ENCODE data around the gene TPRN.

TPRN gene

DNA sequence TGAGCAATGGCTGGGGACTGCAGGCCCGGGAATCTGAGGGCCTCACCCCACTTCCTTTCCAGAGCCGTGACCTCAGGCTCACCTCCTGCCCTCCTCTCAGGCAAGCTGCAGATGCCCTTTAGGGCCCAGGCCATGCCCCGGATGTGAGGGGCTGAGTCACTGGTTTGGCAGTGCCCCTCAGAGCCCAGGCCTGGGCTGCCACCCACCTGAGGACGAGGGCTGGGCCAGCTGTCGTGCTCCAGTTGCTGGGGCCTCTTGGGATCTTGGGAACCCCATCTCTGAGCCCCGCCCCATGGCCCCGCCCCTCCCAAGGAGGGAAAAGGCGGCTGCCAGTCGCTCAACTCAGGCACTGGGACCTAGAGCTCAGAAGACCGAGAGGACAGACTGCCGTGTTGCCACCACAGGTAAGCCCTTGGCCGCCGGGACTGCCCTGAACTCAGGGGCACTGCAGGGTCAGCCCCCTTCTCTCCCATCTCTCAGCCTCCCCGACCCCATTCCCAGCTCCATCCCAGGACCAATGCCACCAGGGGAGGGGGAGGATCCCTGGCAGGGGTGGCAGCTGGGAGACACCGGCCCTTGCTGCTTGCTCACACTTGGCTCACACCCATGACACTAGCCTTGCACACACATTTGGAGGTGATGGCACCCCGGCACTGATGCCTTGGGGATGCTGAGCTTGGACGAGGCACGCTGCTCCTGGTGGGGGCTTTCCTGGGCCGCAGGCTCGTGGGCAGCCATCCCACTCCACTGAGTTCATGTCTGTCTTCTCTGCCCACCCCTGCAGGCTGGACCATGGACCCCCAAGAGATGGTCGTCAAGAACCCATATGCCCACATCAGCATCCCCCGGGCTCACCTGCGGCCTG, 24.5 kb upstream of the TPRN start, which contains the start of gene CYSRT1:
TSS of gene CYSRT1 (plus strand) at position 345 of the 865 bp plus-strand sequence. CDS start at position 793, 448 bp downstream.
- no peak for DNase-seq (ENCODE audit: low read depth)

DNA sequence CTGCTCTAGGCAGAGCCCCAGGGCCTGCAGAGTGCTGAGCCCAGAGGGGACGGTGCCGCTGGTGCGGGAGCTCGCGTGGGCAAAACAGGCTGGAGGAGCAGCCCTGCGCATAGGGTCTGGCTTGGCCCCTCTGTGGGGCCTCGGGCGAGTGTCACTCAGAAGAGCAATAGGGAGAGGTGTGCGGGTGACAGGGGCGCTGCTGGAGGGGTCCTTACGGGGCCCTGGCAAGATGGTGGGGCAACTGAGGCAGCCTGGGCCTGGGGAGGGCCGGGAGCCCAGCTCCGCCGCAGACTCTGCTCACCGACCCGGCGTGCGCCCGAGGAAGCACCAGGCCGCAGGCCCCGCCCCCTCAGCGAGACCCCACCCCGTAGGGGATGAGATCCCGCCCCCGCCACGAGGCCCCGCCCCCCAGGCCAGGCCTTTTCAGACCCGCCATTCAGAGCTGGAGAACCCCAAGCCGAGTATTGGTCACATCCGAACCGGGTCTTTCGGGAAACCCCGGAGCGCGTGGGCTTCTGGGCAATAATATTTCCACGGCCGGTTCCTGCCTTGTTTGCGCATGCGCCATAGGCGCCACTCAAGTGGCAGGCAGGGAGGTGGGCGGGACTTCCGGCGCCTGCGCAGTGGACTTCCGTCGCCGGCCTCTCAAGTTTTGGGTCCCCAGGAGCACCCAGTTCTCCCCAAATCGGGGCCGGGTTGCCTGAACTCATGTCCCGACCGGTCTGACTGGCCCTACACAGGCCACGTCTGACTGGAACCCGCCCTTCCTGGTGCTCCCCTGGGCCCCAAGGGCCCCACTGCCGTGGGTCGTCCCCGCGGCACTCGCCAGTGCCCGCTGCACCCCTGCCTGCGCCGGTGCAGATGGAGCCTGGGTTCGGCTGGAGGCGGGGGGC, 22.8 kb upstream of the TPRN start:
- peak; percentile 87 for DNase-seq (ENCODE audit: low read depth)

DNA sequence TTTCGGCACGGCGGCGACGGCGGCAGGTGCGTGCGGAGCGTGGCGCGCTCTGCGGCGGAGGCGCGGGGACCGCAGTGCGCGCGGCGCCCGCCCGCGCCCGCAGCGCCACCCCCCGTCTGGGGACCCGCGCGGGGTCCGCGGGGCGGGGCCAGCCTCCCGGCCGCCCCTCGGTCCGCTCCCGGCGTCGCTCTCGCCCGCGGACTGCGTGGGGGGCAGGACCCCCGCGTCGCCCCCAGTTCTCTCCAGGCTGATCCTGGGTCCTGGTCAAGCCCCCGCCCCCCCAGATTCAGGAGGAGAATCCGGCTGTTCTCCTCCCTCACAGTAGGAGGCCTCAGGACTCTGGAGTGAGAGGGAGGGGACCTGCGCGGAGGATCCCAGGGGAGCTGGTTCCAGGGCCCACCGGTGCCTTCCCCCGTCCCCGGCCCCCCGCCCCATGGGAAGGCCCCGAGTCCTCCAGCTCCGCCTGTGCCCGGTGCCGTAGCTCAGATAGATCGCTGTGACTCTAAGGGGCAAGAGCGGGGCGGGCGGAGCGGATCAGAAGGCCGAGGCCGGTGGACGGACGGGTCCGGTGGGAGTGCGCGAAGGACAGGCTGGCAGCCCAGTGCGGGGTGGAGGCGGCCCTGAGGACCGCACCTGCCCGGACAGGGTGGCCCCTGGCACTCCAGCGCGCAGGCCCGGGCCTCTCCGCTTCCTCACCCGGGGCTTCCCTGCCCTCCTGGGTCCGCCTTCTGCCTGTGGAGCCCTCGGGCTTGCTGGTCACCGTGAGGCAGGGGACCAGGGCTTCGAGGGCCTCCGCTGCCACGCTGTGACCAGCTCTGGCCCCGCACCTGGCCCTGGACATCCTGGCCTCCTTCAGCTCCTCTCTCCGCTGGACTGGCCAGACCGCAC, 21.9 kb upstream of the TPRN start, which contains the start of gene RNF208:
TSS of gene RNF208 (minus strand) at position 51 of the 888 bp plus-strand sequence. CDS start 1,028 bp downstream, outside the sequence.
- no peak for DNase-seq (ENCODE audit: low read depth)

DNA sequence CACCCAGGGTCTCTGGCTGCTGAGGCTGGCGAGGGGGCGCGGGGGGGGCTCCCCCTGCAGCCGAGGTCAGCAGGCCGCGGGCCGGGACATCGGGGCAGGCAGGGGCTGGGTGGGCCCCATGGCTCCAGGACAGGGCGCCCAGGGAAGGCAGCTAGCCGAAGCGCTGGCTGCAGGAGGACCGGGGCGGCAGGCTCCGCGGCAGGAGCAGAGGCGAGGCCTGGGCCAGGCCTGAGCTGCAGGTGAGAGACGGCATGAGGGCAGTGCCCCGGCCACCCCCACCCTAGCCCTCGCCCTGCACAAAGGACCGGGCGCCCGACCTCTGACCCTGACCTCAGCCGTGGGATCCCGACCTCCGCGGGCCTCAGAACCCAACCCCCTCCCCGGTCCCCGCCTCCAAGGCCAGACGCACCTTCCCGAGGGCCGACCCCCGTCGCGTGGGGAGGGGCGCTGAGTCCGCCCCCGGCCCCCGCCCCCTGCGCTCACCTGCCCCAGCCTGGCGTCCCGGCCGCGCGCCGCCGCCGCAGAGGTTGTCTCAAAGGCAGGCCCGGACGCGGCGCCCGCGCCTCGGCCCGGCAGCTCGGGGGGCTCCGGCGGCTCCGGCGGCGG, 21.1 kb upstream of the TPRN start:
- no peak for DNase-seq (ENCODE audit: low read depth)

DNA sequence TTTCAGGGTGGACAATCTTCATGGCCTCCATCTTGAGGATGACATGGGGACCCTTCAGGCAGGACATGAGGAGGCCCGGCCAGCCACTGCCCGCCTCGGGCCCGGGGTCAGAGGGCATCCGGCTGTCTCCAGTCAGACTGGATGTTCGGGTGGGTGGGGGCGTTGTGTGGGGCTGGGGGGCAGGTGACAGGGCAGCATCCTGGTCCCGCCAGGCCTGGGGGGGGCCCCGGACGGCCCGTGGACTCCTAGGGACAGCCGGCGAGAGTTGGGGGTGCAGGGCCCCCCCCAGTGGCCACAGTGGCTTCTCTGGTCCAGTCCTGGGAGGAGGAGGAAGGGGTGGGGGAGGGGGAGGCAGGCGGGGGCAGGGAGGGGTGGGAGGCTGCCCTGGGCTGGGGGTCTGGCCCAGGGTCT, 20.6 kb upstream of the TPRN start:
- no peak for DNase-seq (ENCODE audit: low read depth)

DNA sequence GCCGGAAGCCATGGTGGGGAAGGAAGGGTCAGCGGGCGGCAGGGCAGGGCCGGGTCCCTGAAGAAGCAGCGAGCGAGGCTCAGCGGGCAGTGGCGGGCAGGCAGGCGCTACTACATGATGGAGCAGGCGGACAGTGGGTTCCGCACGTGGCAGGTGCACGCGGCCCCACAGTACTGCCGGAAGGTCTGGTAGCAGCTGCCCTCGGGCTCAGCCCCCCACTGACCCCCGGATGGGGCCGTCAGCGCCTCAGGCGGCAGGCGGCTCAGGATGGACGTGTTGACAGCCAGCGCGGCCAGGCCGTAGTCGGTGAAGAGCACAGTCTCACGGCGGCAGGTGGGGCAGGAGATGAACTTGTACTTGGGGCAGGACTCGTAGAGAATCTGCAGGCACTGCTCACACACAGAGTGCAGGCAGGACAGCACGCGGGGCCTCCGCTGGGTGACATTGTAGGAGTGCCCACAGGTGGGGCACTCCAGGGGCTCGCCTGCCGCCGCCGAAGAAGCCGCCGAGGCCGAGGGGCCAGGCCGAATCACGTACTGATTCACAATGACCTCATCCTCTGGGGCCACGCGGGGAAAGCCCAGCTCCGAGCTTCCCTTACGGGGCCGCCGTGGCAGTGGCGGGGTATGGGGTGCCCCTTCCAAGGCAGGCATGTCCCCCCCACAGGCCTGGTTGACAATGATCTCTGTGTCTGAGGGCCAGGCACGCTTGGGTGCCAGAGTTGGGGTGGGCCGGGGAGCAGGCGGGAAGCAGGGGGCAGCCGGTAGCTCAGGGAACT, 20.0 kb upstream of the TPRN start:
- no peak for DNase-seq (ENCODE audit: low read depth)

DNA sequence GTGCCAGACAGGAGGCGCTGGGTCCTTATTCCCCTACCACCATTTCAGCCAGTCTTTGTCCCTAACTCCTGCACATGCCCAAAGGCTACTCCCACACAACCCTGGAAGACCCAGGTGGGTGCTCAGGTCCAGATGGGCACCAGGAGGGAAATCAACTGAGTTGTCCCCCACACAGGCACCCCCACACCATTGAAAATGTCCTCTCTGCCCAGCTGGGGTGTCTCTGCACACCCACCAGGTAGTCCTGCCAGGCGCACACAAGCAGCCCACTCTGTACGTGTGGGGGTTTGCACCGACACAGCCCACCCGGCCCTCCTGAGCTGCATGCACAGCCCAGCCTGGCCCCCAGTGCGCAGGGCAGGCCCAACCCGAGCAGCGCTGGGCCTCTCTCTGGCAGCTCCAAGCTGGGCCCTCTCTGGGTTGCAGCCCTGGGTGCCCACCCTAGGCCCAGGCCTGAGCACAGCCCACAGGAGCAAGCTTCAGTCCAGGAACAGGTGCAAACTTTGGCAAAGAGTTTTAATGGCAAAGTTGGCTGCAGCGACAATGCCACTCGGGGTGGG, 19.3 kb upstream of the TPRN start:
- DNase-seq (ENCODE audit: low read depth): no peak

DNA sequence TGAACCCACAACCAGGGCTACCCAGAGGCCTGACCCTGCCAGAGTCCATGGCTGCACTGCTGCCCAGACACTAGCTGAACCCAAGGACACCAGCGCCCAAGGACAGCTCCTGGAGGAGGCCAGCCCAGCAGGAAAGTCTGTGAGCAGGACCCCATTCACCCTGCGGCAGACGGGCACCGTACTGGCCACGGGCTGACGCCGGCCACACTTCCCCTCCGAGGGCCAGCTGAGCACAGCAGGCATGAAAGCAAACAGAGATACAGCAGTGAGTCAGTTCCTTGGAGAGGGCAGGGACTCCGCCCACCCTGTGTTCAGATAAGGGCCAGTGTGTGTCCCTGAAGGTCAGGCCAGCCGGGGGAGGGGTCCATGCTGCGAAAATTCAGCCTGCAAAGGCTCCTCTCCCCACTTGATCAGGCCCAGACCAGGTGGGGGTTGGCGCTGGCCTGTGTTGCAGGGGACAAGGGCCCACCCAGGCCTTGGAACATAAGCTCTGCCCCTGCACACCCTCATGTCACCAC, 18.3 kb upstream of the TPRN start:
- DNase-seq (ENCODE audit: low read depth): no peak

DNA sequence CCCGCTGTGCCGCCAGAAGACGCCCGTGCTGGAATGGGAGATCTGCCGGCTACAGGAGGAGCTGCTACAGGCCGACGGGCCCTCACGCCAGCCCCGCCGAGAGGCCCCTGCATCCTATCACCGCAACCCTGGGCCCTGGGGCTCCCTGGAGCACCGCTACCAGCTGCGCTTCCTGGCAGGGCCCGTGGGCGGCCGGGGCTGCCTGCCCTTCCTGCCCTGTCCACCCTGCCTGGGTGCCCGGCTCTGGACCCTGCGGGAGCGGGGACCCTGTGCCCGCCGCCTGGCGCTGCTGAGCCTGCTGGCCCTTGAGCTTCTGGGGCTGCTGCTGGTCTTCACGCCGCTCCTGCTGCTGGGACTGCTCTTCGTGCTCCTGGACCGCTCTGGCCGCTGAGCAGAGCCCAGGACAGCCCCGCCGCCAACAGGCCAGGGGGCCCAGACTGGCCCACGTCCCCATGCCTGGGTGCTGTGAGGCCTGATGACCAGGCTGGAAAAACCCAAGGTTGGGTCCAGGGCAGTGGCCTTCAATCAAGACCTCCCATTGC, 17.7 kb upstream of the TPRN start:
- no peak for DNase-seq (ENCODE audit: low read depth)

DNA sequence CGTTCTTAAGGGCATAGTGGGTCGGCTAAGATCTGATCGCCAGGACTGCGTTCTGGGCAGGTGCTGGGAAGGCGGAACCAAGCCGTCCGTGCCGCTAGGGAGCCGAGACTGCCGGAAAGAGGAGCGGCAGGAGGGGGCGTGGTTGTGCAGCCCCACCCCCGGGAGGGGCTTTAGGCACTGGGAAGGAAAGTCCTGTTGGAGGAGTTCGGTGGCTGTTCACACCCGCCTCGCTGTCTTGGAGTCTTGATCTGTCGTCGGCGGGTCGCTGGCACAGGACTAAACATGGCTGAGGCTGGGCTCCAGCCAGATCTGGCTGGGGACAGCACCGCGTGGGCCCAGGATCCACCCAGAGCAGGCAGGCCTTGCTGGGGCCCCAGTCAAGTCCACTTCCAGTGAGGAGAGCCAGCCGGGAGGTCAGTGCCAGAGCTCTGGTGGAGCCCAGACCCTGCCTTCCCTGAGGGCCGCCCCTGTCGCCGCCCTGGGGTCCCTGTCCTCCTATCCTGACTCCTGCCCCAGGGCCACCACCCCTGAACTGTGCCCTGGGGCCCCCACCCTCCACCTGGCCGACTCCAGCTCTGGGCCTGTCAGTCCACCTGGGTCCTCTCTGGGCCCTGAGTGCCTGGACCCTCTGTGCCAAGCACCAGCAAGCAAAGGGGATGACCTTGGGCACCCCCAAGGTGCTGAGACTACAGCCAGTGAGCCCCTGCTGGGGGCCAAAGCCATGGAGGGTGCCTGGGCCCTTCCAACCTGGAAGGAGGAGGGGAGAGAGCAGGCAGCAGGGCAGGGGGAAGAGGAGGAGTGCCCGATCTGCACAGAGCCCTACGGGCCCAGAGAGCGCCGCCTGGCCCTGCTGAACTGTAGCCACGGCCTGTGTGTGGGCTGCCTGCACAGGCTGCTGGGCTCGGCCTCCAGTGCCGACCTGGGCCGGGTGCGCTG, 17.0 kb upstream of the TPRN start:
- DNase-seq (ENCODE audit: low read depth): no peak

DNA sequence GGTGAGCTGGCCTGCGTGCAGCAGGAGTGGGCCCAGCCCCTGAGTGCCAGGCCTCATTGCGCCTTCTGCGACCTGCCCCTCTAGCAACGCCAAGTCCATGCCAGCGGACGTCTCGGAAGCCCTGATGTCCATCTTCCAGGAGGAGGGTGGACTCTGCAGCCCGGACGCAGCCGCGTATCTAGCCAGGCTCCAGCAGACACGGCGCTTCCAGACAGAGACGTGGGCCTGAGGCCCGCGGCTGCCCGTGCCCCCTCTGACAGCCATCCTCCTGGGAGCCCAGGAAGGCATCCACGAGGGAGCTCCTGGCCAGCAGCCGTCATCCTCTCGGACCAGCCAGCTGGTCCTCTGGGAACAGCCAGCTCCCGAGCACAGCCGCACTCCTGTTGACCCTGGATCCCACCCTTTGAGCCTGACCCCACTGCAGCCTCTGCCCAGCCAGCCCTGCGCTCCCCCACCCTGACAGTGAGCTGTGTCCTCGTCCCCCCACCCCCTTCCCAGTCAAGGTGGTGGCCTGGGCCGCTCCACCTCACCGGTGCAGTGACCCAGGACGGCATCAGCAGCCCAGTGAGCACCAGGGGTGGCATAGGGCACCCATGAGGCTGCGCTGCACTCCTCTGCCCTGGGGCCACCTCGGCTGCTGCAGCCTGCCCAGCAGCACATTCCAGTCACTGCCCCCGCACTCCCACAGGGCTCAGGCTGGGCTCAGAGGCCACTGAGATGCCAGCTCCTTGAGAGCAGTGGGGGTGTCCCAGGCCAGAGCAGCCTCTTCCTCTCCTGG, 15.8 kb upstream of the TPRN start:
- no peak for DNase-seq (ENCODE audit: low read depth)

DNA sequence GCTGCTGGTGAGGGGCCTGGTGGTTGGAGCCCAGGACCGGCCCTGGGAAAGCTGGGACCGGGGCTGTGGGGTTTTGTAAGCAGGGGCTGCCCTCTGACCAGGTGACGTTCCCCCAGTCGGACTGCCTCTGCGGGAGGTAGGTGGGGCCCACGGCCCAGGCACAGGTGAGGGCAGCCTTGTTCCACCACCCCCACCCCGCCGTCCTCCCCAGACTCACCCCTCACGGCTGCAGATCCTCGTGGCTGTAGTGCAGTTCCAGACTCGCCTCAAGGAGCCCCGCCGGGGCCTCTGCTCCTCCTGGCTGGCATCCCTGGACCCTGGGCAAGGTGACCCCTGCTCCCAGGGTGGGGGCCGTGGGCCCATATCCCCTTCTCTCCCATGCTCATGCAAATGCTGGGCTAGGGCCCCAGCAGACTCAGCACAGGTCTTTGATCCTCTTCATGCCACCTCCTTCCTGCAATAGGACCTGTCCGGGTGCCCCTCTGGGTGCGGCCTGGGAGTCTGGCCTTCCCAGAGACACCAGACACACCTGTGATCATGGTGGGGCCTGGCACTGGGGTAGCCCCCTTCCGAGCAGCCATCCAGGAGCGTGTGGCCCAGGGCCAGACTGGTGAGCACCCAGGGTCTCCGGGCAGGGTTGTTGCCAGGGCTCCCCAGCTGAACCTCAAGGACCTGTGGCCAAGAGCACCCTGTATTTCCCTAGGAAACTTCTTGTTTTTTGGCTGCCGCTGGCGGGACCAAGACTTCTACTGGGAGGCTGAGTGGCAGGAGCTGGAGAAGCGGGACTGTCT, 14.8 kb upstream of the TPRN start:
- no peak for DNase-seq (ENCODE audit: low read depth)

DNA sequence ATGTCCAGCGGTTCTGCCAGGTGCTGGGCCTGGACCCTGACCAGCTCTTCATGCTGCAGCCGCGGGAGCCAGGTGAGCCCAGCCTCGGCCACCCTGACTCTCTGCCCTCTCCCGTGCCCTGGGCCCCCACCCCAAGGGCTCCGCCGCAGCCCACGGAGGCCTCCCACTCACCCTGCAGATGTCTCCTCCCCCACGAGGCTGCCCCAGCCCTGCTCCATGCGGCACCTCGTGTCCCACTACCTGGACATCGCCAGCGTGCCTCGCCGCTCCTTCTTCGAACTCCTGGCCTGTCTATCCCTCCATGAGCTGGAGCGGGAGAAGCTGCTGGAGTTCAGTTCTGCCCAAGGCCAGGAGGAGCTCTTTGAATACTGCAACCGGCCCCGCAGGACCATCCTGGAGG, 14.1 kb upstream of the TPRN start:
- no peak for DNase-seq (ENCODE audit: low read depth)

DNA sequence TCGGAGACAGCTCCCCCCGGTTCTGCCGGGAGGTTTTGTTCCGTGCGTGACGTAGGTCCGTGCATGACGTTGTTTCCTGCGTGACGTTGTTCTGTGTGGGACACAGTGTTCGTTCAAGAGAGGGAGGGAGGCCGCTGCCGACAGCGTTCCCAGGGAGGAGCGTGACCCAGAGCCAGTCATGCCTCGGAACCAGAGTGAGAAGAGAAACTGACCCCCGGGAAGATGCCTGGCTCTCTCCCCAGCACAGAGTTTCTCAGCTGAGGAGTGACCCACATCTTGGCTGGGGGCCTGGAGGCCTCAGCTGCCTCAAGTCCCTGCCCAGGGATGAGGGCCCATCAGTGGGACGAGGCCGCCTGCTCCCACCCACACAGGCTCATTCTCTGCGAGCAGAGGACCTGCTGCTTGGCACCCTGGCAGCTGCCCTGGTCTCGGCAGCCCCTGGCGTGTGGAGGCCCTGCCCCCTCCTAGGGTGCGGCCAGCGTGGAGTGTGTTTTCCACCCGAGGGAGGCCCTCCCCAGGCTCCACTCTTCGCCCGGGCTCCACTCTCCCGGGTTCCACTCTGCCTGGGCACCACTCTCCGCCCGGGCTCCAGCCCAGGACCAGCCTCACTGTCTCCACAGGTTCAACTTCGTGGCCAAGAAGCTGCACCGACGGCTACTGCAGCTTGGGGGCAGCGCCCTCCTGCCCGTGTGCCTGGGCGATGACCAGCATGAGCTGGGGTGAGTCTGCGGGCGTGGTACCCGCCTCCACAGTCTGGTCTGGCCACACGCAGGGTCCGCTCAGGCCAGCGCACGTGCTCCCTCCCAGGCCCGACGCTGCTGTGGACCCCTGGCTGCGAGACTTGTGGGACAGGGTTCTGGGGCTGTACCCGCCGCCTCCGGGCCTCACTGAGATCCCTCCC, 12.9 kb upstream of the TPRN start:
- DNase-seq (ENCODE audit: low read depth): no peak

DNA sequence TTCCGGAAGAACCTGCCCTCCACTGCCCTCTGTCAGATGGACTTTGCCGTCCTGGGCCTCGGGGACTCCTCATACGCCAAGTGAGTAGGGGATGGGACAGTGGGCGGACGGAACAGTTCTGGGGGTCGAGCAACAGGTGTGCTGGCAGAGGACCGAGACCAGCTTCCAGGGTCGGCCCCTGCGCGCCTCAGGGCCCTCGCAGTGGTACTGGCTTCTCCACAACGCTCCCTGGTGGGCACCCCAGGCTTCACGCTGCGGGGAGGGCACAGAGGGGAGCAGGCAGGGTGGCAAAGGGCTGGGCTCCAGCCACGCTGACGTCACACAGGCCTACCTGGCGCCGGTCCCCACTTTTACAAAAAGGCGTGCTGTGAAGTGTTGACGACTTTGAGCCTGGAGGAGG, 12.0 kb upstream of the TPRN start:
- no peak for DNase-seq (ENCODE audit: low read depth)

DNA sequence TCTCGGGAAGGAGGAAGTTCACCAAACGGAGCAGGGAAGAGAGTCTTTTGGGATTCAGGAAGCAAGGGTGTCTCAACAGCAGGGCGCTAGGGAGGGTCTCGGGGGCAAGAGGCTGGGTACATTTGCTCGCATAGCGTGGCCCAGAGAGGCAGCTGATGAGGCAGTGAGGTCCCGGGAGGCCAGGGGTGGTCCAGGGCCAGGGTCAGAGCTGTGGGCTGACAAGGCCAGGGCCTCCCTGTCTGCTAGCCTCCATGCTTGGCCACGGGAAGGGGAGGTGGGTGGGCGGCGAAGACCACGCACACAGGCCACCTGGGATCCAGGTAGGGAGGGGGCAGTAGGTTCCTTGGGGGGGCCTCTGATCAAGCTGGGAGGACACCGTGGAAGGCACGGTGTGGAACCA, 11.0 kb upstream of the TPRN start:
- DNase-seq (ENCODE audit: low read depth): no peak

Measured in HS-27A (cell line).